B cell (primary cell): ENCODE results near the gene SLC23A3. TPM values are rescaled to one million over a fixed set of nuclear protein-coding genes. Genes with fewer than 3 reads are reported as not detected.
A peak's percentile ranks its signal among the peaks of the same experiment; 100 is the strongest.

Experiments used
- ATAC-seq: fragments of 200-7000 bp; cut with Tn5 transposase; one replicate; pipeline ENCODE4 v1.10.0; 2021; ENCODE audit warnings: low read depth, mild to moderate bottlenecking, moderate number of reproducible peaks, moderate library complexity
- CTCF ChIA-PET: fragments of 350-600 bp; sonication (Branson Sonifier 250); formaldehyde crosslinking; loops from one replicate; lab custom pipeline; 2021; ENCODE audit warnings: antibody characterized with exemption, inconsistent platforms; lab: Charles Lee
- POLR2A ChIA-PET: fragments of 350-600 bp; sonication (Branson Sonifier 250); formaldehyde crosslinking; loops from one replicate; lab custom pipeline; 2021; ENCODE audit warnings: antibody characterized with exemption; lab: Charles Lee
- DNase-seq: peaks from one replicate; pipeline ENCODE4 v3.0.0; 2013
- H2AFZ ChIP-seq: 2 replicates; pipeline ENCODE4 v1.6.1; 2012; ENCODE audit warnings: mild to moderate bottlenecking, low read depth, low read length; ENCODE audit not compliant: insufficient read depth, poor library complexity, severe bottlenecking
- H3K27ac ChIP-seq, 2 donors: 1 replicate in 1 of 2; 2 replicates in 1 of 2; pipeline ENCODE4 v1.5.1; 2012 to 2013; ENCODE audit warnings: low read length in 2 of 2, mild to moderate bottlenecking in 2 of 2, moderate library complexity in 1 of 2
- H3K27me3 ChIP-seq, 4 experiments: fragments of 200-600 bp in 1 of 4; sonication (generic) in 1 of 4; replicated peaks in 1 of 4; 1 replicate in 2 of 4; 2 replicates in 2 of 4; pipeline versions ENCODE4 v1.6.1 to v1.7.0; 2013 to 2016; ENCODE audit warnings: low read length in 3 of 4, mild to moderate bottlenecking in 2 of 4, mixed read lengths in 1 of 4, moderate library complexity in 1 of 4; ENCODE audit not compliant: insufficient read depth in 4 of 4, control insufficient read depth in 3 of 4; ENCODE audit errors: control extremely low read depth in 1 of 4
- H3K36me3 ChIP-seq, 2 experiments: replicated peaks in 1 of 2; 1 replicate in 1 of 2; 2 replicates in 1 of 2; pipeline versions ENCODE4 v1.6.1 to v1.7.1; 2013; ENCODE audit warnings: low read length in 1 of 2; ENCODE audit not compliant: insufficient read depth in 2 of 2, control insufficient read depth in 1 of 2; ENCODE audit errors: control extremely low read depth in 1 of 2, extremely low read depth in 1 of 2
- H3K4me1 ChIP-seq, 2 donors: fragments of 200-600 bp in 1 of 2; sonication (generic) in 1 of 2; 1 replicate in 1 of 2; 2 replicates in 1 of 2; pipeline versions ENCODE4 v1.5.1 to v1.6.1; 2013 to 2017; ENCODE audit warnings: low read length in 2 of 2; ENCODE audit not compliant: control insufficient read depth in 2 of 2, insufficient read depth in 2 of 2
- H3K4me2 ChIP-seq: replicated peaks from 2 replicates; pipeline ENCODE3; 2012; ENCODE audit warnings: mild to moderate bottlenecking, low read depth, low read length; ENCODE audit not compliant: poor library complexity, severe bottlenecking
- H3K4me3 ChIP-seq, 5 experiments: fragments of 200-600 bp in 1 of 5; sonication (generic) in 1 of 5; 1 replicate in 3 of 5; 2 replicates in 2 of 5; pipeline versions ENCODE4 v1.5.1 to v1.7.0; 2011 to 2016; ENCODE audit warnings: low read length in 4 of 5, mild to moderate bottlenecking in 4 of 5, low read depth in 2 of 5, control low read depth in 1 of 5, moderate library complexity in 1 of 5; ENCODE audit not compliant: insufficient read depth in 1 of 5; ENCODE audit errors: control extremely low read depth in 1 of 5, extremely low read depth in 1 of 5
- H3K79me2 ChIP-seq: fragments of 200-600 bp; sonication (generic); one replicate; pipeline ENCODE4 v1.6.0; 2016; ENCODE audit warnings: low read length; ENCODE audit not compliant: control insufficient read depth, insufficient read depth
- H3K9ac ChIP-seq: fragments of 200-600 bp; sonication (generic); 2 replicates; pipeline ENCODE4 v1.6.1; 2017; ENCODE audit warnings: mild to moderate bottlenecking, low read length, moderate library complexity
- H3K9me3 ChIP-seq, 3 donors: one replicate each; pipeline versions ENCODE4 v1.6.1 to v1.7.1; 2013; ENCODE audit warnings: low read length in 2 of 3; ENCODE audit not compliant: control insufficient read depth in 2 of 3, insufficient read depth in 1 of 3; ENCODE audit errors: control extremely low read depth in 1 of 3
- H4K20me1 ChIP-seq: 2 replicates; pipeline ENCODE4 v1.6.0; 2012; ENCODE audit warnings: mild to moderate bottlenecking, low read length; ENCODE audit not compliant: insufficient read depth, control insufficient read depth, poor library complexity, severe bottlenecking
- H3K27ac Mint-ChIP-seq: one replicate; pipeline ENCODE4 v1.8.0; 2021; ENCODE audit warnings: mixed read lengths
- H3K27me3 Mint-ChIP-seq: one replicate; pipeline ENCODE4 v1.8.0; 2021; ENCODE audit warnings: mixed read lengths
- H3K4me1 Mint-ChIP-seq: one replicate; pipeline ENCODE4 v1.8.0; 2021; ENCODE audit warnings: mixed read lengths
- H3K4me3 Mint-ChIP-seq: one replicate; pipeline ENCODE4 v1.8.0; 2021; ENCODE audit warnings: mixed read lengths
- H3K9me3 Mint-ChIP-seq: one replicate; pipeline ENCODE4 v1.8.0; 2022; ENCODE audit warnings: mixed read lengths; ENCODE audit not compliant: insufficient read depth
- EZH2 ChIP-seq: IDR thresholded peaks from 2 replicates; pipeline ENCODE4 v1.6.1; 2012; ENCODE audit warnings: borderline replicate concordance, low read depth, mild to moderate bottlenecking, moderate library complexity, low read length; ENCODE audit not compliant: insufficient read depth, poor library complexity, severe bottlenecking
- WGBS: methylation state at CpG from one replicate; pipeline ENCODE4 v1.1.5; 2013; ENCODE audit warnings: missing lambda C conversion rate; ENCODE audit not compliant: insufficient coverage; 5-methylcytosine and 5-hydroxymethylcytosine counted together
- intact Hi-C: fragments of 100-400 bp; cut with micrococcal nuclease; formaldehyde crosslinking; loops from one replicate; pipeline ENCODE4 v1.10.0; 2022
- polyA plus RNA-seq: library from polyadenylated mRNA; depleted of rRNA; stranded (reverse); fragments of >200 nt; gene quantifications from 2 replicates; pipeline ENCODE4 v1.2.3, GENCODE V29; 2012
- total RNA-seq, 2 donors: library from RNA; stranded (reverse); fragments of 120-200 nt in 1 of 2; gene quantifications; 1 replicate in 1 of 2; 2 replicates in 1 of 2; pipeline versions ENCODE4 v1.2.3 to v1.2.4, GENCODE V29; 2013 to 2022
- TF ChIP-seq, protein P1 (sequence below): fragments of 200-600 bp; IDR thresholded peaks from one replicate; pipeline ENCODE4 v1.8.0; 2022; ENCODE audit warnings: antibody characterized with exemption, mild to moderate bottlenecking

The SLC23A3 gene
- total and polyA plus RNA-seq, 2 donors (not counting 1 experiment from before 2014, with no cell fraction given): 2.4 to 15.2 TPM

DNA sequence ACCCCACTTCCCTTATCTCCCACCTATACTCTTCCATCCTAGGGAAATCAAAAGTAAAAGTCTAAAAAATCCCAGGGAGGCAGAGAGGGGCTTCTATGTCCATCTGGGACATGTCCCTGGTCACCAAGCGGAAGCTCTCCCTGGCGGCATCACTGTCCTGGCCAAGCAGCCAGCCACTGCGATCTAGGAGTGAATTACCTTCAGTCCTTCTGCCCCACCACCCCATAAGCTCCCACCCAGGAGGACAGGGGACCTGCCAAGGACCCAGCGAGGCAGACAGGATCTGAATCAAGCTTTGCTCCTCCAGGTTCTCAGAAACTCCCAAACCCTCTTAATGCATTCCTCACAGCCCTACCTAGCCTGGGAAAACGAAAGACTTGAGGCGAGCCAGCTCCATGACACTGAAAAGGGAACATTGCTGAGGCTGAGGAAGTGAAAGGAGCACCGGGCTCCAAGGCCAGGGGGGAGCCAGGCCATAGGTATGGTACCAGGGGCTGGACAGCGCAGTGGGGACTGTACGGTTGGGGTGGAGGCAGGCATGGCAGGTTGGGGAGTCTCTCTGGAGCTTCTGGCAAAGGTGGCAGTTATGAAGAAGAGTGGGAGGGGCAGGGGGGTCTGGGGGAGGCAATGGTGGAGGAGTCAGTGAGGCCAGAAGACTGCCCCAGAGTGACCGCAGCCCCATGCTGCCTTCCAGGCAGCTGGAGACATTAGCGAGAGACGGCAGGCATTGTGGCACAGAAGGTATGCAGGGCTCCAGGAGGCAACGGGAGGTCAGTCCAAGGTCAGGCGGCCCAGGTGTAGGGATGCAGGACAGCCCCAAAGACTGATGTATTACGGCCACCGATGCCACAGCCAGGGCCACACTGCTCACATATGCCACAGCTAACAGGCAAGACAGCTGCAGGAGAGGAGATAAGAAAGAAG lies 2.7 kb upstream of the SLC23A3 start:
- Histone ChIP-seq H3K4me2 (no peak overlapping the region), H3K9me3 (no peaks in the 10 kb centered on the region), H3K4me1 (peaks cover 6 to 35% of the 10 kb centered on the region in 2 donors), H2AFZ (no peak overlapping the region), H3K79me2 (peaks cover 26% of the 10 kb centered on the region), H3K9ac (no peak overlapping the region), H3K27ac (no peak overlapping the region), H3K4me3 (no peak overlapping the region), H4K20me1 (peaks cover 33% of the 10 kb centered on the region), H3K36me3 (peaks cover 3 to 41% of the 10 kb centered on the region in 2 experiments), H3K27me3 (no peaks in the 10 kb centered on the region)
- Mint-ChIP-seq H3K27ac (peak overlapping the region; percentile 20), H3K4me3 (no peak overlapping the region), H3K9me3 (no peaks in the 10 kb centered on the region), H3K4me1 (peaks cover 26% of the 10 kb centered on the region), H3K27me3 (no peaks in the 10 kb centered on the region)
- intact Hi-C loops: no loop called here
- POLR2A ChIA-PET: interaction anchor here (0.8 kb wide), 1 partner anchor 39 kb away, joined by 4 read pairs; no protein-coding TSS in a partner anchor
- WGBS: 94% methylated on average over 11 of the region's 16 CpGs
- DNase-seq: peak; percentile 5
- TF ChIP-seq, protein P1, sequence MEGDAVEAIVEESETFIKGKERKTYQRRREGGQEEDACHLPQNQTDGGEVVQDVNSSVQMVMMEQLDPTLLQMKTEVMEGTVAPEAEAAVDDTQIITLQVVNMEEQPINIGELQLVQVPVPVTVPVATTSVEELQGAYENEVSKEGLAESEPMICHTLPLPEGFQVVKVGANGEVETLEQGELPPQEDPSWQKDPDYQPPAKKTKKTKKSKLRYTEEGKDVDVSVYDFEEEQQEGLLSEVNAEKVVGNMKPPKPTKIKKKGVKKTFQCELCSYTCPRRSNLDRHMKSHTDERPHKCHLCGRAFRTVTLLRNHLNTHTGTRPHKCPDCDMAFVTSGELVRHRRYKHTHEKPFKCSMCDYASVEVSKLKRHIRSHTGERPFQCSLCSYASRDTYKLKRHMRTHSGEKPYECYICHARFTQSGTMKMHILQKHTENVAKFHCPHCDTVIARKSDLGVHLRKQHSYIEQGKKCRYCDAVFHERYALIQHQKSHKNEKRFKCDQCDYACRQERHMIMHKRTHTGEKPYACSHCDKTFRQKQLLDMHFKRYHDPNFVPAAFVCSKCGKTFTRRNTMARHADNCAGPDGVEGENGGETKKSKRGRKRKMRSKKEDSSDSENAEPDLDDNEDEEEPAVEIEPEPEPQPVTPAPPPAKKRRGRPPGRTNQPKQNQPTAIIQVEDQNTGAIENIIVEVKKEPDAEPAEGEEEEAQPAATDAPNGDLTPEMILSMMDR: no peak
- TF ChIP-seq EZH2: no peak
- CTCF ChIA-PET: interaction anchor here (0.7 to 8.6 kb wide), 18 partner anchors 8 to 296 kb away, joined by 3 to 136 read pairs (median 13); partner anchors contain the start of genes ABCB6, NHEJ1, TUBA4A and TUBA4B
- ATAC-seq: no peak
